Aortic smooth muscle cell (primary cell): ENCODE results near the gene AMBP. TPM values are rescaled to one million over a fixed set of nuclear protein-coding genes. Genes with fewer than 3 reads are reported as not detected.

Experiments
- total RNA-seq: library from RNA; depleted of rRNA; stranded (reverse); fragments of >200 nt; gene quantifications from 2 replicates; pipeline ENCODE4 v1.2.3, GENCODE V29; 2014

The AMBP gene
- 0.12 and 0.53 TPM in 2 replicates for total RNA-seq

DNA sequence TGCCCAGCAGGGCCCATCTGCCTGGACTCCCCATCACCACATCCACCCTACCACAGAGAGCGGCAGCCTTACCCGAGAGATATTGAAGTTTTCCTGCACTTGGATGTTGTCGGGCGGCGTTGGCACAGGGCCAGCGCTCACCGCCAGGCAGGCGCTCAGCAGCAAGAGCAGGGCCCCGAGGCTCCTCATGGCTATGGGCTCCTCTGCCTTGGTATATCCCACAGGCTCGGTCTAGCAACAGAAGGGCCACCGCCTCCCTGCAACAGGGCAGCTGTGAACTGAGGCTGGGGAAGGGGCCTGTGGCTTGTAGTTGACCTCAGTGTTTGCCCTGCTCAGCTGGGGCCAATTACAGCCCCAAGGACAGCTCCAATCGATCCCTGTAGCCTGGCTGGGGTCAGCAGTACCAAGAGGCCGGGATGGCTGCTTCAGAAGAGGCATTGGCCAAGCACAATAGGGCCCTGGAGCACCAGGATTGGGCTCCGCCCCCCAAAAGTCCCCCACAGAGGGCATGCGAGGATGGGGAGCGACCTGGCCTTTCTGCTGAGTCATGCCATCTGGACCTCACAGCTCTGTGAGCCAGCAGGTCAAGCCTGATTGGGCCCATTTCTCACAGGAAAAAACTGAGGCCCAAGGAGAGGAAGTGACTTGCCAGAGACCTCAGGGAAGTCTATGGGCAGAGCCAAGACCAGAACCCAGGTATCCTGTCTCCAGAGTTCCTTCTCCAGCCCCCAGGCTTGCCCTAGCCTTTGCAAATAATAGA is at the start of gene AMBP:
Gene AMBP (minus strand): TSS at position 280 of the 760 bp plus-strand sequence. CDS start 91 bp downstream, at position 189.

DNA sequence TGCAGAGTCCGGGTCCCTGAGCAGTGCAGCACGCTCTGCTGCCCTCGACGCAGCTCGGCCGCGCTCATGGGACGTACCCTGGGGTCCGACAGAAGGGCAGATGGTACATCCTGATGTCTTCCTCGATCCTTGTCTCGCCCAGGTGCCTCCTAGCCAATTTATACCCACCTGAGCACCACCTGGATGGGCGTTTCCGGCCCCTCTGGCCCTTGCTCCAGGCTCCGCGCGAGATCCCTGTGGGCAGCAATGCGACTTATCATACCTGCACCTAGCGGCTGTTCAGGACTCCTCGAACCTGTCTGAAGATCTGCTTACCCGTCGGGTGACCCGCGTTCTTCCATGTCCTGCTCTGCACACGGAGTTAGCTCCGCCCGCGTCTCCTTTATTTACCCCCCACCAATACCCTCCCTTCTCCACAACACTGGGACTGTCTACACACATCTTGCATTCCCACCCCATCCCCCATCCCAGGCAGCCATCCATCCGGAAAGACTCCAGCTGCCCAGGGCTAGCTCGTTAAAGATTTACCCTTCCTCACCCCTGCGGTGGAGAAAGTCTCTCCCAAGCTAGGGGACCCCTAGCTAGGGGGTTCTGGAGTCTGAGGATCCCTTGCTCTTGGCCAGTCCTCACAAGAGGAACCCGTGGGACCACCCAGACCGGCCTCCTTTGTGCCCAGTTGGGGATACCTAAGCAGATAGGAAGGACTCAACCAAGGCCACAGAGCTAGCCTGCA is 21.0 kb upstream of the AMBP start, which contains the start of gene KIF12:
Gene KIF12 (minus strand): TSS at position 357 of the 733 bp plus-strand sequence. CDS start 16 bp downstream, at position 341.

Other genes starting within 250 kb of the AMBP start
- 11.6 and 14.4 TPM in 2 replicates for gene ZNF618, start 202.0 kb downstream of the AMBP start, total RNA-seq
- not detected in 2 replicates for gene KIF12, start 21.0 kb upstream of the AMBP start, total RNA-seq
- 2.8 and 4.5 TPM in 2 replicates for gene COL27A1, start 77.2 kb upstream of the AMBP start, total RNA-seq
- gene ORM1, start 244.8 kb upstream of the AMBP start, total RNA-seq: not detected in 2 replicates